PC-9 (cell line): Measurements from ENCODE around the gene CCDC33. TPM values are rescaled to one million over a fixed set of nuclear protein-coding genes. Genes with fewer than 3 reads are reported as not detected.
A peak's percentile ranks its signal among the peaks of the same experiment; 100 is the strongest.

Experiments used
- BruUV-seq: library from RNA; stranded (reverse); fragments of 400-500 nt; replicated peaks from 2 replicates; lab custom pipeline; 2021; lab: Mats Ljungman, UMichigan
- CTCF ChIA-PET: fragments of 300-600 bp; sonication (Branson Sonifier 250); formaldehyde crosslinking; loops from one replicate; lab custom pipeline; 2022; ENCODE audit warnings: antibody characterized with exemption; lab: Charles Lee
- POLR2A ChIA-PET: fragments of 300-600 bp; sonication (Branson Sonifier 250); formaldehyde crosslinking; loops from one replicate; lab custom pipeline; 2022; ENCODE audit warnings: antibody characterized with exemption; ENCODE audit not compliant: unreplicated experiment; lab: Charles Lee
- DNase-seq, 2 experiments: peaks; one replicate each; pipeline versions ENCODE4 v3.0.0 to v3.0.0-alpha.2; 2015 to 2022; ENCODE audit warnings: mixed read lengths in 1 of 2
- H2AFZ ChIP-seq: fragments of 200-600 bp; sonication (generic); 2 replicates; pipeline ENCODE4 v1.8.1; 2017; ENCODE audit warnings: antibody characterized with exemption
- H3F3A ChIP-seq: fragments of 200-600 bp; sonication (generic); 2 replicates; pipeline ENCODE4 v1.8.1; 2017; ENCODE audit warnings: antibody characterized with exemption, mild to moderate bottlenecking, low read depth; ENCODE audit not compliant: insufficient read depth
- H3K27ac ChIP-seq: fragments of 200-600 bp; sonication (generic); 2 replicates; pipeline ENCODE4 v1.6.1; 2016; ENCODE audit warnings: mixed run types
- H3K27me3 ChIP-seq: fragments of 200-600 bp; sonication (generic); 2 replicates; pipeline ENCODE4 v1.6.1; 2016; ENCODE audit warnings: low read depth, mixed run types; ENCODE audit not compliant: insufficient read depth
- H3K36me3 ChIP-seq: fragments of 200-600 bp; sonication (generic); 2 replicates; pipeline ENCODE4 v1.6.1; 2016; ENCODE audit warnings: low read depth, mixed run types
- H3K4me1 ChIP-seq: fragments of 200-600 bp; sonication (generic); replicated peaks from 2 replicates; pipeline ENCODE4 v1.6.1; 2016; ENCODE audit warnings: mixed run types; ENCODE audit not compliant: insufficient read depth
- H3K4me2 ChIP-seq: fragments of 200-600 bp; sonication (generic); 2 replicates; pipeline ENCODE4 v1.6.1; 2017; ENCODE audit warnings: mixed run types
- H3K4me3 ChIP-seq: fragments of 200-600 bp; sonication (generic); 2 replicates; pipeline ENCODE4 v1.6.1; 2016; ENCODE audit warnings: mixed run types
- H3K79me2 ChIP-seq: fragments of 200-600 bp; sonication (generic); 2 replicates; pipeline ENCODE4 v1.6.1; 2017; ENCODE audit warnings: low read depth, mixed run types
- H3K9me2 ChIP-seq: fragments of 200-600 bp; sonication (generic); 2 replicates; pipeline ENCODE4 v1.8.1; 2017; ENCODE audit warnings: mild to moderate bottlenecking; ENCODE audit not compliant: insufficient read depth
- H3K9me3 ChIP-seq: fragments of 200-600 bp; sonication (generic); 2 replicates; pipeline ENCODE4 v1.8.1; 2016; ENCODE audit warnings: low read depth; ENCODE audit not compliant: insufficient read depth
- H4K20me1 ChIP-seq: fragments of 200-600 bp; sonication (generic); 2 replicates; pipeline ENCODE4 v1.8.1; 2017; ENCODE audit not compliant: insufficient read depth
- CTCF ChIP-seq: fragments of 200-600 bp; sonication (generic); conservative IDR thresholded peaks from 2 replicates; pipeline ENCODE4 v1.6.1; 2017; ENCODE audit warnings: mixed run types, antibody characterized with exemption, mild to moderate bottlenecking, moderate library complexity
- EZH2 ChIP-seq: fragments of 200-600 bp; sonication (generic); IDR thresholded peaks from 2 replicates; pipeline ENCODE4 v1.8.0; 2017; ENCODE audit warnings: antibody characterized with exemption, low read depth
- intact Hi-C: fragments of 100-400 bp; cut with micrococcal nuclease; formaldehyde crosslinking; loops from one replicate; pipeline ENCODE4 v1.10.0; 2022; ENCODE audit not compliant: unreplicated experiment
- total RNA-seq: library from RNA; stranded (reverse); gene quantifications from 2 replicates; pipeline ENCODE4 v1.2.3, GENCODE V29; 2021

The CCDC33 gene
- total RNA-seq, 1 experiment from 2014 or later = 7.5 TPM

- no peaks in the 10 kb centered on the region for H3K9me2 ChIP-seq
- H3K4me3 ChIP-seq = no peak overlapping the region
- no peaks in the 10 kb centered on the region for H3K79me2 ChIP-seq
- H3K36me3 ChIP-seq = no peaks in the 10 kb centered on the region
- peaks cover 36% of the 10 kb centered on the region for H3K4me1 ChIP-seq
- TF ChIP-seq EZH2 (no peak), CTCF (no peak)
- no peak overlapping the region for H2AFZ ChIP-seq
- no peak overlapping the region for H3K27ac ChIP-seq
- no peak for DNase-seq
- peaks cover 14% of the 10 kb centered on the region for H3F3A ChIP-seq
- H3K9me3 ChIP-seq = no peaks in the 10 kb centered on the region
- H3K27me3 ChIP-seq = no peaks in the 10 kb centered on the region
- intact Hi-C loops = no loop called here
- BruUV-seq = no TSS peak
- no peaks in the 10 kb centered on the region for H4K20me1 ChIP-seq
- no peak overlapping the region for H3K4me2 ChIP-seq
- POLR2A ChIA-PET = interaction anchor here (0.6 kb wide), 1 partner anchor 28 kb away, joined by 4 read pairs; no protein-coding TSS in a partner anchor
- CTCF ChIA-PET = no interaction called here
Measured at GRCh38 chr15:74234598-74234875, 1.6 kb upstream of the CCDC33 start.

- ChIA-PET CTCF (interaction anchor here (1.4 kb wide), 1 partner anchor 68 kb away, joined by 10 read pairs; no protein-coding TSS in a partner anchor), POLR2A (interaction anchor here (0.5 to 1.1 kb wide), 3 partner anchors 24 to 41 kb away, joined by 5 to 6 read pairs (median 6); partner anchors contain the start of gene STRA6)
- Histone ChIP-seq H3F3A (peaks cover 35% of the 10 kb centered on the region), H3K4me1 (peaks cover 67% of the 10 kb centered on the region), H3K4me2 (peak overlapping the region; percentile 43), H3K27ac (peak overlapping the region; percentile 28; the same call in 1 of the 2 replicates), H3K9me2 (no peaks in the 10 kb centered on the region), H3K27me3 (no peaks in the 10 kb centered on the region), H3K9me3 (no peaks in the 10 kb centered on the region), H3K79me2 (no peaks in the 10 kb centered on the region), H2AFZ (no peak overlapping the region), H3K36me3 (no peaks in the 10 kb centered on the region), H4K20me1 (no peaks in the 10 kb centered on the region), H3K4me3 (no peak overlapping the region)
- TF ChIP-seq CTCF = no peak
- no peak for TF ChIP-seq EZH2
- DNase-seq = no peak
- intact Hi-C loops = no loop called here
- no TSS peak for BruUV-seq
Measured at GRCh38 chr15:74239051-74239705, 3.1 kb downstream of the CCDC33 start.

DNA sequence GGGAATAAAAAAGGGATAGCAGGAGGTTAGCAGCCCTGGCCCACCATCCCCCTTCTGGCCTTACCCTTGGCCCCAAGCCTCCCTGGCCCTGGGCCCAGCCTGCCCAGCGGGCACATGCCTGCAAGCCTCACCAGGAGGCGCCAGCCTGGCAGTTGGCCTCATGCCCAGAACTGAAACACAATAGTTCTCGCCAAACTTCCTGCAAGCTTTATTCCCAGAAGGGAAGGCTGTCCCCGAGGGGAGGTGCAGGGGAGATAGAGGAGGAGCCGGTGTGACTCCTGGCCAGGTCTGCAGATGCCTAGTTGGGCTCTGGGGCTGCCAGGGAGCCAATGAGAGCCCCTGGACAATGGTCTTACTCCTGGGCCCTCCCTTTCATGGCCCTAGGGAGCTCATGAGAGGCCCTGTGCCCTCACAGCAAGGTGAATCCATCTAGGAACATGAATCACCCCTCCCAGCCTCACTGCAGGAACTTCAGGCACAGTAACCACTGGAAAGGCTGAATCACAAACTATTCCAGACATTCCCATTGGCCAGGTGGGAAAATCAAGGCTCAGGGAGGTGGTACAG lies 4.0 kb downstream of the CCDC33 start:
- H3K27ac ChIP-seq = peak overlapping the region; percentile 63; the same call in 1 of the 2 replicates
- BruUV-seq = no TSS peak
- peaks cover 35% of the 10 kb centered on the region for H3F3A ChIP-seq
- H3K4me2 ChIP-seq = peak overlapping the region; percentile 43
- no peaks in the 10 kb centered on the region for H3K36me3 ChIP-seq
- ChIA-PET CTCF (interaction anchor here (1.0 to 1.4 kb wide), 4 partner anchors 12 to 111 kb away, joined by 3 to 10 read pairs (median 5); no protein-coding TSS in a partner anchor), POLR2A (interaction anchor here (0.5 to 1.1 kb wide), 6 partner anchors 25 to 104 kb away, joined by 3 to 13 read pairs (median 6); partner anchors contain the start of gene STRA6)
- TF ChIP-seq EZH2 (no peak), CTCF (peak; percentile 68)
- no peaks in the 10 kb centered on the region for H3K27me3 ChIP-seq
- H3K9me3 ChIP-seq = no peaks in the 10 kb centered on the region
- H2AFZ ChIP-seq = no peak overlapping the region
- no peak overlapping the region for H3K4me3 ChIP-seq
- H3K4me1 ChIP-seq = peaks cover 67% of the 10 kb centered on the region
- peak; percentile 96 to 97 for DNase-seq
- no peaks in the 10 kb centered on the region for H3K9me2 ChIP-seq
- H3K79me2 ChIP-seq = no peaks in the 10 kb centered on the region
- no peaks in the 10 kb centered on the region for H4K20me1 ChIP-seq
- intact Hi-C loops = loop anchor here (1.0 to 5.0 kb wide), 6 partner anchors 25 to 110 kb away; partner anchors contain the start of gene ISLR2
